Activated CD4-positive, alpha-beta T cell treated with anti-CD3 and anti-CD28 coated beads, Interleukin-2, amount 50 U/mL, for 1 hour (primary cell): ENCODE measurements around the gene VPREB1.
"Not testable (repeated sequence)": the region's sequence is repeated elsewhere in the genome, so short reads cannot be mapped to it uniquely, and the experiment has no call there.

Source experiments
- DNase-seq: peaks from one replicate; pipeline ENCODE4 v3.0.0-alpha.2; 2020

VPREB1 gene, protein sequence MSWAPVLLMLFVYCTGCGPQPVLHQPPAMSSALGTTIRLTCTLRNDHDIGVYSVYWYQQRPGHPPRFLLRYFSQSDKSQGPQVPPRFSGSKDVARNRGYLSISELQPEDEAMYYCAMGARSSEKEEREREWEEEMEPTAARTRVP

DNA sequence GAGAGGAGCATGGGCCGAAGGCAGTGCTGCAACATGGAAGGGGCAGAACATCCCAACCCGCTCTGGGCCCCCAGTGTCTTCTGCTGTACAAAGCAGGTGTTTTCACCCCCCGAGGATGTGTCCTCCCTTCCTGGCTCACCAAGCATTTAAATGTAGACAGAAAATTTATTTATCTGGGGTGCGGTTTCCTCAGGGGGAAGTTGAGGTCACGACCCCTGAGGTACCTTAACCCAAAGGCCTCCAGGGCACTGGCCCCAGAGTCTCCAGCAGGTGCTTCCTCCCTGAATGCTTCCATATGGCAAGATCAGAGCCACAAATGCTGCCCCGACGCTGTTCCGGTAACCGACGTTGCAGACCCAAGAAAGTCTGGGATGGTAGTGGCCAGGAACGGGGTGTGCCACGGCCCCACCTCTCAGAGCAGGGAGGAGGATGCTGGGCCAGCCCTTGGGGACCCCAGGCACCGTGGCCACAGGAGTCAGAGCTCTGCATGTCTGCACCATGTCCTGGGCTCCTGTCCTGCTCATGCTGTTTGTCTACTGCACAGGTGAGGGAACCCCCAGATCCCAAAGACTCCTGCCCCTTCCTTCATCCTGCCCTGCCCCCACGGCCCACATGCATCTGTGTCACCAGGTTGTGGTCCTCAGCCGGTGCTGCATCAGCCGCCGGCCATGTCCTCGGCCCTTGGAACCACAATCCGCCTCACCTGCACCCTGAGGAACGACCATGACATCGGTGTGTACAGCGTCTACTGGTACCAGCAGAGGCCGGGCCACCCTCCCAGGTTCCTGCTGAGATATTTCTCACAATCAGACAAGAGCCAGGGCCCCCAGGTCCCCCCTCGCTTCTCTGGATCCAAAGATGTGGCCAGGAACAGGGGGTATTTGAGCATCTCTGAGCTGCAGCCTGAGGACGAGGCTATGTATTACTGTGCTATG, at the start of gene VPREB1:
TSS of gene VPREB1 (plus strand) at position 471 of the 935 bp plus-strand sequence. CDS start at position 499, 28 bp downstream.
- DNase-seq = no peak

GRCh38 chr22:22194931-22195264, 49.7 kb upstream of the VPREB1 start:
- DNase-seq = no peak

GRCh38 chr22:22195265-22196017, 49.1 kb upstream of the VPREB1 start:
- peak; percentile 83 for DNase-seq

DNA sequence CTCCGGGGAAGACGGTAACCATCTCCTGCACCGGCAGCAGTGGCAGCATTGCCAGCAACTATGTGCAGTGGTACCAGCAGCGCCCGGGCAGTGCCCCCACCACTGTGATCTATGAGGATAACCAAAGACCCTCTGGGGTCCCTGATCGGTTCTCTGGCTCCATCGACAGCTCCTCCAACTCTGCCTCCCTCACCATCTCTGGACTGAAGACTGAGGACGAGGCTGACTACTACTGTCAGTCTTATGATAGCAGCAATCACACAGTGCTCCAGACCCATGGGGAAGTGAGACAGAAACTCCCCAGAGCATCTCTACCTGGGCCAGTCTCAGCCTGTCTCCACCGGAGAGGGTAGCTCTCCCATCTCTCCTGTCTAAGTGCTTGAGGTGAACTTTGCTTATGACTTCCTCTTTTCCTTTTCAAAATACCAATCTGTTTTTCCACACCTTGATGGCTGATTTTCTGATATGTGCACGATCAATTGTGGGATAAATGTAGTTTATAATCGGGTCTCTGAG, 48.5 kb upstream of the VPREB1 start:
- no peak for DNase-seq

- DNase-seq = no peak
Observed at GRCh38 chr22:22196833-22197477, 47.6 kb upstream of the VPREB1 start.

GRCh38 chr22:22197993-22198402, 46.6 kb upstream of the VPREB1 start:
- DNase-seq = no peak

DNA sequence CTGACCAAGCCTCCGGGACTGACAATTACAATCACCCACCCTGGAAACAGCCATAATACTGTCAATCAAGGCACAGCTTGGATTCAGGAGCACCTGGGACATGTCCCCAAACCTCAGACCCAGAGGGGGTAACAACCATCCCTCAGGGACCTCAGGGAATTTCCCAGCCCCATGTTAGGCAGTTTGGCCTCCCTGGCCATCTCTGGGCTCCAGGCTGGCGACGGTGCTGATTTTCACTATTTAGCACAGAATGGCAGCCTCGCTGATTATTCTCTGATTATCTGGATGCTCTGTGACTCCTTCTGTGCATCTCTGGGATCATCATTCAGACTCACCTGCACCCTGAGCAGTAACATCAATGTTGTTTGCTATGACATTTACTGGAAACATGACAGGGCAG, 45.8 kb upstream of the VPREB1 start:
- no peak for DNase-seq

GRCh38 chr22:22199634-22200033, 45.0 kb upstream of the VPREB1 start:
- DNase-seq = no peak

GRCh38 chr22:22200569-22201184, 43.9 kb upstream of the VPREB1 start:
- no peak for DNase-seq

- DNase-seq = peak; percentile 69
Observed at GRCh38 chr22:22201185-22201929, 43.2 kb upstream of the VPREB1 start.

DNA sequence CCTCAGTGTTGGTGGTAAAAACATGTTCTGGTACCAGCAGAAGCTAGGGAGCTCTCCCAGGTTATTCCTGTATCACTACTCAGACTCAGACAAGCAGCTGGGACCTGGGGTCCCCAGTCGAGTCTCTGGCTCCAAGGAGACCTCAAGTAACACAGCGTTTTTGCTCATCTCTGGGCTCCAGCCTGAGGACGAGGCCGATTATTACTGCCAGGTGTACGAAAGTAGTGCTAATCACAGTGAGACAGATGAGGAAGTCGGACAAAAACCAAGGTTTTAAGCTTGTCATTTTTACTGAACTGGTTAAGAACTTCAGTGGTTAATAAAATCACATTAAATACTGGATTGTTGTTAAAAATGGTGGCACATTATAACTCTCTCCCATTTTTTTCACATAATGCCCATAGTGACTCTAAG, 42.6 kb upstream of the VPREB1 start:
- no peak for DNase-seq

- no peak for DNase-seq
Observed at GRCh38 chr22:22203048-22203971, 41.3 kb upstream of the VPREB1 start.

GRCh38 chr22:22207845-22208564, 36.6 kb upstream of the VPREB1 start:
- peak; percentile 75 for DNase-seq

- no peak for DNase-seq
Observed at GRCh38 chr22:22208652-22209051, 35.9 kb upstream of the VPREB1 start.

DNA sequence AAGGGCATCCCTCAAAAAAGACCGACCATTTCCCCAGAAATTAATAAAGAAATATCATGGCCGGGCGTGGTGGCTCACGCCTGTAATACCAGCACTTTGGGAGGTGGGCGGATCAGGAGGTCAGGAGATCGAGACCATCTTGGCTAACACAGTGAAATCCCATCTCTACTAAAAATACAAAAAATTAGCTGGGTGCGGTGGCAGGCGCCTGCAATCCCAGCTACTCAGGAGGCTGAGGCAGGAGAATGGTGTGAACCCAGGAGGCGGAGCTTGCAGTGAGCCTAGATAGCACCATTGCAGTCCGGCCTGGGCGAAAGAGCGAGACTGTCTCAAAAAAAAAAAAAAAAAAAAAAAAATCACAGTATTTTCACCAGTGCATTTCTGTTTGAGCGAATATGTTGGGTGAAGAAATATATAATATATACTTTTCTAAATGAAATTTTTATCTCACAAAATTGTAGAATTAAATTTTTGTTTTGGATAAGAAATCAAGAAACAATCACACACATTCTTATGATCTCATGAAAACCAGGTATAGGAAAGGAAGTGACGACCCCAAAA, 35.4 kb upstream of the VPREB1 start:
- DNase-seq = not testable (repeated sequence)

DNA sequence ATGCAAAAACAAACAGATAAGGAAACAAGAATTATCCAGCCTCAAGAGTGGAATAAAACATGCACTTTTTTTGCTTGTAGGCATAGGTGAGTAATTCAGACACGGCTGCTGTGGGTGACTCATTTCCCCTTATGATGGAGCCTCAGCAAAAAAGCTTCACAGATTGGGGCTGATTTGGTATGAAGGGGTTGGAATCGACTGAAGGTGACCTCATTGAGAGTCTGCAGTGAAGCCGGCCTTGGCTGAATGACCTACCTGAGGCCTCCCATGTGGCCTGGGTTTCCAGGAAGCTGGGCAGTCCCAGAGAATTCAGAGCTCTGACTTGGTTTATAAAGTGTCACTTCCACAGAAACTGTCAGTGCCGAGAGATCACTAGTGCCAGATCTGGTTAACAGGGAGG, 34.2 kb upstream of the VPREB1 start:
- no peak for DNase-seq

GRCh38 chr22:22210889-22211833, 33.4 kb upstream of the VPREB1 start:
- DNase-seq = no peak

DNA sequence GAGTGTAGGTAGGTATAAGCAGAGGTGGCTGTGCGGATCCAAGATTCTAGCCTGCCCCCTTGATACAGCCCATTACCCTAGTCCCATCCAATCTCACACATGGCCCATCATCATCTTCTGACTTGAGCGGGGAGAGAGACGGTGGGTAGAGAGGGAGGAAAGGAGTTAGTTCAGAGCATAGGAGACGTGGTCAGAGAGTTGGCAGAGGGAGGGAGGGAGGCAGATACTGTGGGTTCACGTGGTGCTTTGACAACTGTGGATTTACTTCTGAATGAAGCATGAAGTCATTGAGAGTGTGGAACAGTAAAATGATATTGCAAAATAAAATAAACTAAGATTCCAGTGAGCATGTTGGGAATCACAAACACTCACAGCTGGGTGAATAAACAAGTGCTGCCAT, 31.4 kb upstream of the VPREB1 start:
- DNase-seq = no peak
